B cell (primary cell): Measurements from ENCODE around the gene TRIM46. TPM values are rescaled to one million over a fixed set of nuclear protein-coding genes. Genes with fewer than 3 reads are reported as not detected.
"Not testable (repeated sequence)": the region's sequence is repeated elsewhere in the genome, so short reads cannot be mapped to it uniquely, and the experiment has no call there.

ENCODE experiments used
- ATAC-seq: fragments of 200-7000 bp; cut with Tn5 transposase; one replicate; pipeline ENCODE4 v1.10.0; 2021; ENCODE audit warnings: low read depth, mild to moderate bottlenecking, moderate number of reproducible peaks, moderate library complexity
- CTCF ChIA-PET: fragments of 350-600 bp; sonication (Branson Sonifier 250); formaldehyde crosslinking; loops from one replicate; lab custom pipeline; 2021; ENCODE audit warnings: antibody characterized with exemption, inconsistent platforms; lab: Charles Lee
- POLR2A ChIA-PET: fragments of 350-600 bp; sonication (Branson Sonifier 250); formaldehyde crosslinking; loops from one replicate; lab custom pipeline; 2021; ENCODE audit warnings: antibody characterized with exemption; lab: Charles Lee
- DNase-seq: peaks from one replicate; pipeline ENCODE4 v3.0.0; 2013
- H2AFZ ChIP-seq: 2 replicates; pipeline ENCODE4 v1.6.1; 2012; ENCODE audit warnings: mild to moderate bottlenecking, low read depth, low read length; ENCODE audit not compliant: insufficient read depth, poor library complexity, severe bottlenecking
- H3K27ac ChIP-seq, 2 donors: 1 replicate in 1 of 2; 2 replicates in 1 of 2; pipeline ENCODE4 v1.5.1; 2012 to 2013; ENCODE audit warnings: low read length in 2 of 2, mild to moderate bottlenecking in 2 of 2, moderate library complexity in 1 of 2
- H3K27me3 ChIP-seq, 4 experiments: fragments of 200-600 bp in 1 of 4; sonication (generic) in 1 of 4; replicated peaks in 1 of 4; 1 replicate in 2 of 4; 2 replicates in 2 of 4; pipeline versions ENCODE4 v1.6.1 to v1.7.0; 2013 to 2016; ENCODE audit warnings: low read length in 3 of 4, mild to moderate bottlenecking in 2 of 4, mixed read lengths in 1 of 4, moderate library complexity in 1 of 4; ENCODE audit not compliant: insufficient read depth in 4 of 4, control insufficient read depth in 3 of 4; ENCODE audit errors: control extremely low read depth in 1 of 4
- H3K36me3 ChIP-seq, 2 experiments: replicated peaks in 1 of 2; 1 replicate in 1 of 2; 2 replicates in 1 of 2; pipeline versions ENCODE4 v1.6.1 to v1.7.1; 2013; ENCODE audit warnings: low read length in 1 of 2; ENCODE audit not compliant: insufficient read depth in 2 of 2, control insufficient read depth in 1 of 2; ENCODE audit errors: control extremely low read depth in 1 of 2, extremely low read depth in 1 of 2
- H3K4me1 ChIP-seq, 2 donors: fragments of 200-600 bp in 1 of 2; sonication (generic) in 1 of 2; 1 replicate in 1 of 2; 2 replicates in 1 of 2; pipeline versions ENCODE4 v1.5.1 to v1.6.1; 2013 to 2017; ENCODE audit warnings: low read length in 2 of 2; ENCODE audit not compliant: control insufficient read depth in 2 of 2, insufficient read depth in 2 of 2
- H3K4me2 ChIP-seq: replicated peaks from 2 replicates; pipeline ENCODE3; 2012; ENCODE audit warnings: mild to moderate bottlenecking, low read depth, low read length; ENCODE audit not compliant: poor library complexity, severe bottlenecking
- H3K4me3 ChIP-seq, 5 experiments: fragments of 200-600 bp in 1 of 5; sonication (generic) in 1 of 5; 1 replicate in 3 of 5; 2 replicates in 2 of 5; pipeline versions ENCODE4 v1.5.1 to v1.7.0; 2011 to 2016; ENCODE audit warnings: low read length in 4 of 5, mild to moderate bottlenecking in 4 of 5, low read depth in 2 of 5, control low read depth in 1 of 5, moderate library complexity in 1 of 5; ENCODE audit not compliant: insufficient read depth in 1 of 5; ENCODE audit errors: control extremely low read depth in 1 of 5, extremely low read depth in 1 of 5
- H3K79me2 ChIP-seq: fragments of 200-600 bp; sonication (generic); one replicate; pipeline ENCODE4 v1.6.0; 2016; ENCODE audit warnings: low read length; ENCODE audit not compliant: control insufficient read depth, insufficient read depth
- H3K9ac ChIP-seq: fragments of 200-600 bp; sonication (generic); 2 replicates; pipeline ENCODE4 v1.6.1; 2017; ENCODE audit warnings: mild to moderate bottlenecking, low read length, moderate library complexity
- H3K9me3 ChIP-seq, 3 donors: one replicate each; pipeline versions ENCODE4 v1.6.1 to v1.7.1; 2013; ENCODE audit warnings: low read length in 2 of 3; ENCODE audit not compliant: control insufficient read depth in 2 of 3, insufficient read depth in 1 of 3; ENCODE audit errors: control extremely low read depth in 1 of 3
- H4K20me1 ChIP-seq: 2 replicates; pipeline ENCODE4 v1.6.0; 2012; ENCODE audit warnings: mild to moderate bottlenecking, low read length; ENCODE audit not compliant: insufficient read depth, control insufficient read depth, poor library complexity, severe bottlenecking
- H3K27ac Mint-ChIP-seq: one replicate; pipeline ENCODE4 v1.8.0; 2021; ENCODE audit warnings: mixed read lengths
- H3K27me3 Mint-ChIP-seq: one replicate; pipeline ENCODE4 v1.8.0; 2021; ENCODE audit warnings: mixed read lengths
- H3K4me1 Mint-ChIP-seq: one replicate; pipeline ENCODE4 v1.8.0; 2021; ENCODE audit warnings: mixed read lengths
- H3K4me3 Mint-ChIP-seq: one replicate; pipeline ENCODE4 v1.8.0; 2021; ENCODE audit warnings: mixed read lengths
- H3K9me3 Mint-ChIP-seq: one replicate; pipeline ENCODE4 v1.8.0; 2022; ENCODE audit warnings: mixed read lengths; ENCODE audit not compliant: insufficient read depth
- WGBS: methylation state at CpG from one replicate; pipeline ENCODE4 v1.1.5; 2013; ENCODE audit warnings: missing lambda C conversion rate; ENCODE audit not compliant: insufficient coverage; 5-methylcytosine and 5-hydroxymethylcytosine counted together
- intact Hi-C: fragments of 100-400 bp; cut with micrococcal nuclease; formaldehyde crosslinking; loops from one replicate; pipeline ENCODE4 v1.10.0; 2022
- polyA plus RNA-seq: library from polyadenylated mRNA; depleted of rRNA; stranded (reverse); fragments of >200 nt; gene quantifications from 2 replicates; pipeline ENCODE4 v1.2.3, GENCODE V29; 2012
- total RNA-seq, 2 donors: library from RNA; stranded (reverse); fragments of 120-200 nt in 1 of 2; gene quantifications; 1 replicate in 1 of 2; 2 replicates in 1 of 2; pipeline versions ENCODE4 v1.2.3 to v1.2.4, GENCODE V29; 2013 to 2022

Gene TRIM46
- total and polyA plus RNA-seq, 2 donors (not counting 1 experiment from before 2014, with no cell fraction given), result 2.6 to 3.4 TPM

- H3K9me3 Mint-ChIP-seq, H3K36me3 ChIP-seq, ATAC-seq, H3K79me2 ChIP-seq, H2AFZ ChIP-seq, intact Hi-C loops, DNase-seq, H4K20me1 ChIP-seq, H3K4me3 Mint-ChIP-seq, H3K9me3 ChIP-seq, POLR2A ChIA-PET, H3K4me2 ChIP-seq, H3K27me3 Mint-ChIP-seq, H3K27me3 ChIP-seq, H3K27ac ChIP-seq, H3K9ac ChIP-seq, H3K27ac Mint-ChIP-seq: not testable (repeated sequence)
- H3K4me3 ChIP-seq, result peak overlapping the region in 1 of 5 experiments; percentile 61
- H3K4me1 ChIP-seq, result peaks cover 21 to 26% of the 10 kb centered on the region in 2 donors
- 96% methylated on average over 12 of the region's 13 CpGs for WGBS
- CTCF ChIA-PET, result interaction anchor here (0.5 to 8.7 kb wide), 3 partner anchors 14 to 348 kb away, joined by 3 to 189 read pairs (median 4); no protein-coding TSS in a partner anchor
- peaks cover 22% of the 10 kb centered on the region for H3K4me1 Mint-ChIP-seq
Observed at GRCh38 chr1:155211381-155212050, 37.9 kb downstream of the TRIM46 start.

- H3K27ac Mint-ChIP-seq, intact Hi-C loops, H3K9me3 Mint-ChIP-seq: not testable (repeated sequence)
Observed at GRCh38 chr1:155212051-155212440, 38.4 kb downstream of the TRIM46 start.

GRCh38 chr1:155214702-155215101 lies 41.1 kb downstream of the TRIM46 start:
- H3K4me3 Mint-ChIP-seq, H3K4me2 ChIP-seq, intact Hi-C loops, DNase-seq, H3K4me1 Mint-ChIP-seq, H3K9me3 ChIP-seq, H3K27me3 Mint-ChIP-seq, H3K27me3 ChIP-seq, POLR2A ChIA-PET, H3K9ac ChIP-seq, H3K4me1 ChIP-seq, H4K20me1 ChIP-seq, H3K36me3 ChIP-seq, H3K79me2 ChIP-seq, H3K9me3 Mint-ChIP-seq, H3K27ac ChIP-seq, H3K27ac Mint-ChIP-seq, H3K4me3 ChIP-seq, ATAC-seq, H2AFZ ChIP-seq: not testable (repeated sequence)
- CTCF ChIA-PET, result interaction anchor here (1.8 kb wide), 1 partner anchor 36 kb away, joined by 3 read pairs; no protein-coding TSS in a partner anchor
- WGBS, result 100% methylated on average over 1 of the region's 10 CpGs

More at GRCh38 chr1:155212051-155212440, 38.4 kb downstream of the TRIM46 start:
- H3K4me2 ChIP-seq, H3K27me3 Mint-ChIP-seq, H3K27me3 ChIP-seq, DNase-seq, ATAC-seq, H2AFZ ChIP-seq, H3K27ac ChIP-seq, H3K79me2 ChIP-seq, H3K9ac ChIP-seq, H4K20me1 ChIP-seq, H3K9me3 ChIP-seq, POLR2A ChIA-PET, H3K4me3 Mint-ChIP-seq, H3K4me3 ChIP-seq, H3K36me3 ChIP-seq: not testable (repeated sequence)
- peaks cover 17% of the 10 kb centered on the region for H3K4me1 Mint-ChIP-seq
- CTCF ChIA-PET, result interaction anchor here (0.6 to 8.7 kb wide), 3 partner anchors 14 to 439 kb away, joined by 3 to 189 read pairs (median 3); no protein-coding TSS in a partner anchor
- WGBS, result 96% methylated on average over 5 of the region's 7 CpGs
- peaks cover 19 to 22% of the 10 kb centered on the region in 2 donors for H3K4me1 ChIP-seq
